Fibroblast of lung (primary cell): Measurements from ENCODE around the gene AKAP13. TPM values are rescaled to one million over a fixed set of nuclear protein-coding genes. Genes with fewer than 3 reads are reported as not detected.

Experiments used
- DNase-seq, 2 donors: peaks; one replicate each; pipeline versions ENCODE4 v3.0.0 to v3.0.0-alpha.2; 2010; ENCODE audit warnings: low read depth in 2 of 2
- H2AFZ ChIP-seq: 2 replicates; pipeline ENCODE4 v1.5.1; 2012; ENCODE audit warnings: low read length, control low read depth, inconsistent platforms
- H3K27ac ChIP-seq: 2 replicates; pipeline ENCODE4 v1.5.1; 2011; ENCODE audit warnings: low read length, control low read depth; ENCODE audit not compliant: insufficient read depth
- H3K27me3 ChIP-seq: 2 replicates; pipeline ENCODE4 v1.5.1; 2011; ENCODE audit warnings: mild to moderate bottlenecking, low read length; ENCODE audit not compliant: control insufficient read depth, insufficient read depth
- H3K36me3 ChIP-seq: 2 replicates; pipeline ENCODE4 v1.5.1; 2011; ENCODE audit warnings: low read length; ENCODE audit not compliant: control insufficient read depth, insufficient read depth
- H3K4me1 ChIP-seq: 2 replicates; pipeline ENCODE4 v1.5.1; 2011; ENCODE audit warnings: low read length; ENCODE audit not compliant: control insufficient read depth, insufficient read depth; ENCODE audit errors: extremely low read depth
- H3K4me2 ChIP-seq: 2 replicates; pipeline ENCODE4 v1.5.1; 2011; ENCODE audit warnings: low read length, control low read depth; ENCODE audit not compliant: insufficient read depth; ENCODE audit errors: extremely low read depth
- H3K4me3 ChIP-seq, 4 experiments: fragments of 200-600 bp in 1 of 4; sonication (generic) in 1 of 4; replicated peaks in 1 of 4; 2 replicates each; pipeline ENCODE4 v1.5.1; 2011 to 2016; ENCODE audit warnings: low read length in 4 of 4, low read depth in 3 of 4, mild to moderate bottlenecking in 3 of 4, control low read depth in 2 of 4, inconsistent platforms in 1 of 4, mixed read lengths in 1 of 4; ENCODE audit not compliant: insufficient read depth in 1 of 4; ENCODE audit errors: control extremely low read depth in 1 of 4
- H3K79me2 ChIP-seq: 2 replicates; pipeline ENCODE4 v1.5.1; 2012; ENCODE audit warnings: mild to moderate bottlenecking, low read length, inconsistent platforms; ENCODE audit not compliant: control insufficient read depth, insufficient read depth
- H3K9ac ChIP-seq: 2 replicates; pipeline ENCODE4 v1.5.1; 2011; ENCODE audit warnings: mild to moderate bottlenecking, low read length, control low read depth; ENCODE audit not compliant: insufficient read depth
- H3K9me3 ChIP-seq: 2 replicates; pipeline ENCODE4 v1.5.1; 2012; ENCODE audit warnings: low read depth, low read length; ENCODE audit not compliant: control insufficient read depth, insufficient read depth
- H4K20me1 ChIP-seq: 2 replicates; pipeline ENCODE4 v1.5.1; 2011; ENCODE audit warnings: low read length; ENCODE audit not compliant: control insufficient read depth, insufficient read depth; ENCODE audit errors: extremely low read depth
- CTCF ChIP-seq, 2 donors: IDR thresholded peaks in 1 of 2; conservative IDR thresholded peaks in 1 of 2; 1 replicate in 1 of 2; 2 replicates in 1 of 2; pipeline ENCODE4 v1.5.1; 2011 to 2012; ENCODE audit warnings: low read length in 2 of 2, control low read depth in 1 of 2, inconsistent platforms in 1 of 2, low read depth in 1 of 2, mild to moderate bottlenecking in 1 of 2
- EZH2 ChIP-seq: IDR thresholded peaks from 2 replicates; pipeline ENCODE4 v1.5.1; 2012; ENCODE audit warnings: low read length, control low read depth, mild to moderate bottlenecking; ENCODE audit errors: missing control alignments
- polyA plus RNA-seq, 2 donors: library from polyadenylated mRNA; depleted of rRNA in 1 of 2; stranded (reverse) in 1 of 2; unstranded in 1 of 2; fragments of >200 nt; gene quantifications; 2 replicates each; pipeline ENCODE4 v1.2.1, GENCODE V29; 2011 to 2012; ENCODE audit warnings: missing spikeins in 1 of 2
- total RNA-seq: library from RNA; depleted of rRNA; stranded (reverse); fragments of >200 nt; gene quantifications from 2 replicates; pipeline ENCODE4 v1.2.1, GENCODE V29; 2014

AKAP13 gene
- total and polyA plus RNA-seq, 2 donors (not counting 1 experiment from before 2014, with no cell fraction given), result 8.3 to 68.4 TPM

GRCh38 chr15:85789496-85789875, 409.1 kb downstream of the AKAP13 start:
- Histone ChIP-seq H3K4me2 (no peak overlapping the region), H4K20me1 (no peaks in the 10 kb centered on the region), H3K9me3 (no peaks in the 10 kb centered on the region), H3K36me3 (no peaks in the 10 kb centered on the region), H3K27ac (no peak overlapping the region), H3K4me1 (peaks cover 2% of the 10 kb centered on the region), H3K9ac (no peak overlapping the region), H2AFZ (no peak overlapping the region), H3K27me3 (no peaks in the 10 kb centered on the region), H3K79me2 (peaks cover 10% of the 10 kb centered on the region), H3K4me3 (no peak overlapping the region)
- no peak for TF ChIP-seq CTCF (conservative IDR thresholded peaks at IDR 0.05 in 1 of 2, IDR thresholded peaks at IDR 0.05 in 1 of 2; ENCODE audit: low read depth in 1 of 2, low read length in 2 of 2)
- no peak for TF ChIP-seq EZH2
- no peak for DNase-seq

- no peaks in the 10 kb centered on the region for H4K20me1 ChIP-seq
- peaks cover 10% of the 10 kb centered on the region for H3K79me2 ChIP-seq
- no peaks in the 10 kb centered on the region for H3K4me1 ChIP-seq
- H3K27ac ChIP-seq, result no peak overlapping the region
- no peaks in the 10 kb centered on the region for H3K36me3 ChIP-seq
- H2AFZ ChIP-seq, result no peak overlapping the region
- H3K4me3 ChIP-seq, result no peak overlapping the region
- H3K9ac ChIP-seq, result no peak overlapping the region
- H3K27me3 ChIP-seq, result no peaks in the 10 kb centered on the region
- no peaks in the 10 kb centered on the region for H3K9me3 ChIP-seq
- TF ChIP-seq EZH2 (no peak), CTCF (conservative IDR thresholded peaks at IDR 0.05 in 1 of 2, IDR thresholded peaks at IDR 0.05 in 1 of 2; ENCODE audit: low read depth in 1 of 2, low read length in 2 of 2) (no peak)
- no peak for DNase-seq
- no peak overlapping the region for H3K4me2 ChIP-seq
Observed at GRCh38 chr15:85792102-85792731, 411.8 kb downstream of the AKAP13 start.

GRCh38 chr15:85792912-85793590, 412.6 kb downstream of the AKAP13 start:
- H3K4me1 ChIP-seq, result no peaks in the 10 kb centered on the region
- H2AFZ ChIP-seq, result no peak overlapping the region
- H4K20me1 ChIP-seq, result no peaks in the 10 kb centered on the region
- no peaks in the 10 kb centered on the region for H3K9me3 ChIP-seq
- peak in 1 of 2 donors; percentile 34 for DNase-seq
- peak overlapping the region; percentile 48 to 67 (median 58) for H3K4me3 ChIP-seq
- H3K27me3 ChIP-seq, result no peaks in the 10 kb centered on the region
- H3K36me3 ChIP-seq, result no peaks in the 10 kb centered on the region
- no peak overlapping the region for H3K27ac ChIP-seq
- H3K9ac ChIP-seq, result no peak overlapping the region
- peaks cover 10% of the 10 kb centered on the region for H3K79me2 ChIP-seq
- TF ChIP-seq EZH2, result no peak
- TF ChIP-seq CTCF (conservative IDR thresholded peaks at IDR 0.05 in 1 of 2, IDR thresholded peaks at IDR 0.05 in 1 of 2; ENCODE audit: low read depth in 1 of 2, low read length in 2 of 2), result no peak
- H3K4me2 ChIP-seq, result peak overlapping the region; percentile 84
